GM18951 (cell line): ENCODE results near the gene RRBP1.

ENCODE experiments used
- POLR2A ChIP-seq: IDR thresholded peaks from 4 replicates; pipeline ENCODE4 v1.6.1; 2011; ENCODE audit warnings: mild to moderate bottlenecking; ENCODE audit not compliant: insufficient read length, insufficient read depth; ENCODE audit errors: extremely low read depth
- in situ Hi-C: fragments of 300-500 bp; cut with MboI; formaldehyde crosslinking; loops from one replicate; pipeline ENCODE4 v1.12.0; 2022; ENCODE audit warnings: low sequenced_read_pairs, mixed read lengths, inconsistent platforms; ENCODE audit not compliant: unreplicated experiment

Gene RRBP1

GRCh38 chr20:17611290-17611539, 70.8 kb downstream of the RRBP1 start:
- no peak for TF ChIP-seq POLR2A
- in situ Hi-C loops, result no loop called here

GRCh38 chr20:17610566-17611289, 71.3 kb downstream of the RRBP1 start:
- no peak for TF ChIP-seq POLR2A
- in situ Hi-C loops, result no loop called here

- in situ Hi-C loops, result no loop called here
Observed at GRCh38 chr20:17609811-17610377, 72.1 kb downstream of the RRBP1 start.

GRCh38 chr20:17608701-17609497, 73.1 kb downstream of the RRBP1 start:
- in situ Hi-C loops, result no loop called here
- TF ChIP-seq POLR2A, result no peak

More at GRCh38 chr20:17609811-17610377, 72.1 kb downstream of the RRBP1 start:
- no peak for TF ChIP-seq POLR2A

GRCh38 chr20:17606001-17606400, 76.0 kb downstream of the RRBP1 start:
- no peak for TF ChIP-seq POLR2A

GRCh38 chr20:17605131-17605660, 76.8 kb downstream of the RRBP1 start:
- in situ Hi-C loops, result no loop called here
- no peak for TF ChIP-seq POLR2A

More at GRCh38 chr20:17606001-17606400, 76.0 kb downstream of the RRBP1 start:
- in situ Hi-C loops, result no loop called here

GRCh38 chr20:17602493-17602892, 79.5 kb downstream of the RRBP1 start:
- TF ChIP-seq POLR2A, result no peak
- in situ Hi-C loops, result no loop called here

- in situ Hi-C loops, result no loop called here
- TF ChIP-seq POLR2A, result no peak
Observed at GRCh38 chr20:17601957-17602356, 80.1 kb downstream of the RRBP1 start.

- in situ Hi-C loops, result no loop called here
- TF ChIP-seq POLR2A, result no peak
Observed at GRCh38 chr20:17598013-17598550, 84.0 kb downstream of the RRBP1 start.

GRCh38 chr20:17595856-17596255, 86.2 kb downstream of the RRBP1 start:
- no peak for TF ChIP-seq POLR2A
- in situ Hi-C loops, result no loop called here

- in situ Hi-C loops, result no loop called here
- no peak for TF ChIP-seq POLR2A
Observed at GRCh38 chr20:17594443-17594842, 87.6 kb downstream of the RRBP1 start.

GRCh38 chr20:17593902-17594301, 88.1 kb downstream of the RRBP1 start:
- in situ Hi-C loops, result no loop called here
- TF ChIP-seq POLR2A, result no peak

GRCh38 chr20:17590245-17590644, 91.8 kb downstream of the RRBP1 start:
- in situ Hi-C loops, result no loop called here
- no peak for TF ChIP-seq POLR2A
